Measurements from ENCODE around the gene CCDC182.

Gene CCDC182

DNA sequence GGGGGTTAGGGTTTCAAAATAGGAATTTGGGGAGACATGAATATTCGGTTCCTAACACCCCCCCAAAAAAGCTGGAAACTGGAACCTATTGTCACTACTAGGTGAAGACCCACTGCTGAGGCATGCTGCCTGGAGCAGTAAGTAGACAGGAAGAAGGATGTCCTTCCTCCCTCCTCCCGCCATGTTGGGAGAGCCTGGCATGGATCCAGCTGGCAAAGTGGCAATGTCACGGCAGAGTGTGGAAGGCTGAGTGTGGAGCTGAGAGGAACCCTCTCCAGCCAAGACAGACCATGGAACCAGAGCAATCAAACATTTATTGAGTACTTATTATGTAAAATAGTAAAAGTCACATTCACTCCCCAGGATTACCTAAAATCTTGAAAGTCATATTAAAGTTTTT is 49.0 kb downstream of the CCDC182 start:
- no peak for FAIRE-seq

All from TTC549 (cell line).